GM21737 (cell line): ENCODE measurements around the gene PREB.
A peak's percentile ranks its signal among the peaks of the same experiment; 100 is the strongest.

Experiments
- ATAC-seq: cut with Tn5 transposase; IDR thresholded peaks from one replicate; pipeline ENCODE4 v1.9.1; 2021; ENCODE audit warnings: mild to moderate bottlenecking, moderate library complexity; ENCODE audit not compliant: unreplicated experiment

The PREB gene

DNA sequence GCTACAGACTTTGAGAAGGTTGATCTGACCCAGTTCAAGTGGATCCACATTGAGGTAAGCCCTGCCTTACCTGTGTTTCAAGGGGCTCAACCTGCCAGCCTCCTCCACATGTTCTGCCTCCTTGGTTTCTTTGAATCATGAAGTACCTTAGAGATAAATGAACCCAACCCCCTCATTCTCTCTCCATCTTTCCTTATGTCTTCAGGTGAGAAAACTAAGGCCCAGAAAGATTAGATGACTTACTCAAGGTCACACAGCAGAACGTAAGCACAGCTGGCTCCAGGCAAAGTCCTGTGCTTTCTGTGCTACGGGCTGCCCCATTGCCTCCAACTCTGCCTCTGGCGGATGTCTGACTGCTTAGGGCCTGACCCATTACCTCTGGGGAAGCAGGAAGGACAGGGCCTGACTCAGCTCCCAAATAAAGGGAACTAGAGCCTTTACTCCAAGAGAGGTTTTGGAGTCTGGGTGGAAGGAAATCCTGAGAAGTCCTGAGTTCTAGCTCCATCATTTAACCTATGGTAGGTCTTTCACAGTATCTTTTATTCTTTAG is 37.6 kb downstream of the PREB start:
- no peak for ATAC-seq

DNA sequence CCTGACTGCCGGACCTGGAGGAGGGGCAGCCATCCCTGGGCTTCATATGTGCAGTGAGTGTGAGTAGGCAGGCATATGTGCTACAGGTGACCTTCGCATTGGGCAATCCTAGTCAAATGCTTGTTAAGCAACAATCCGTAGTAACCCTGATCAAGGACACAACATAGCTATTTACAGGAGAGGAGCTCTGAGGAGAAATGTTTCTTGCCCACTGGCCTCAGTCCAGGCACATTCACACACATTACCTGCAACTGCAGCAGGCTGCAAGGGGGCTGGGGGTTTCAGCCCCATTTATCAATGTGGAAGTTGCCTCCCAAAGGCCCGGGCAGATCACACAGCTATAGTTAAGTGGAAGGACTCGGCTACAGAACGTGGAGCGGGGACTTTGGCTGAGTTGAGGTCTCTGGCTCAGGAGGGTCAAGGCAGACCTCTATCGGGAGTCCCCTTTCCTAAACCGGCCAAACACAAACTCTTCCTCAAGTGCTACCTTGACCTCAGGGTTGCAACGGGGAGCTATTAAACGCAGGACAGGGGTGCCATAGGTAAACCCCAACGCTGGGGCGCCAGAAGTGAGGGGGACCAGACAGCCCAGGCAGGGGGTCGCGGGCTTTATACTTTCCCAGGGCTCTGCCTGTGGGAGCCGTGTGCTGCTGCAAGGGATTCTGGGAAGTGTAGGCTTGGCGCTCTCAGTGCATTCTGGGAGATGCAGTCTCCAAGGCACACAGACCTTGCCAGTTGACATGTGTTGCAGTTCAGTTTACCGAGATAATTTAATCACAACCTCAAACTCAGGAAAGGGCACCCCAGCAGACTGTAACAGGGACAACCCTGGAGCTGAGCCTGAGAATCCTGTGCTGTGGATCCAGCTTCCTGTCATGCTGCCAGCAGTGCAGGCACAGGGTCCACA is 38.4 kb downstream of the PREB start:
- ATAC-seq, result no peak

DNA sequence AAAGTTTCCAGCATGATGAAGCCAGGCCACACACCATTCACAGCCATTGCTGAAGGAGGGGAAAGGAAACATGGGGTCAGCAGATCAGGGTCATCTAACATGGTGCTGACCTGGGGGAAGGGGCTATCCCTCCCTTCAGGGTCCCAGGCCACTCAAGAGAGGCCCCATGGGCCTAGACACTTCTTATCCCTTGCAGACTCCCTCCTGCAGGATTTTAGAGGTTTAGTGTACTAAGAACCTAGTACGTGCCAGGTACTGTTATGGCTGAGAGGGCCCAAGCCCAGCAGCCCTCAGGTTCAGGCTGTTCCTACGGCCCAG is 39.0 kb downstream of the PREB start:
- ATAC-seq, result no peak

DNA sequence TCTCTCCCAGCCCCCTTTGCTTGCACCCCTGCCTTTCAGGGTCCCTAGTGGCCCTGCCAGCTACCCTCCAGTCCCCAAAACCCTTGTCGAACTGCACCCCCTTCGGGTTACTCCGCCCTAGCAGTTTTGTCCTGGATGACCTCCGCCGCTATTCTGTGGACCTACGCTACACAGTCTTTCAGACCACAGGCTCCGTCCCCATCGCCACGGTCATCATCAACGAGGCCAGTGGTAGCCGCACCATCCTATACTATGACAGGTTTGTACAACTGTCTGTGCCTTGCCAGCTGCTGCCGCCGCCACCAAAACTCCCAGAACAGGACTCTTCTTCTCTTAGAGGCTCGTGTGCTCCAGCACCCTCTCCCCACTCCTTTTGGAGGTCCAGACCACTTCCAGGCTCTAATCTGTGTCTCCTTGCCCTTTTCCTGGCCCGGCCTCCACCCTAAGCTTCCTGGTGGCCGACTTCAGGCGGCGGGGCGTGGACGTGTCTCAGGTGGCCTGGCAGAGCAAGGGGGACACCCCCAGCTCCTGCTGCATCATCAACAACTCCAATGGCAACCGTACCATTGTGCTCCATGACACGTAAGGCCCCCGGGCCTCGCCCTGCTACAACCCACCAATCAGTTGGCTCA is 40.0 kb downstream of the PREB start:
- ATAC-seq, result no peak

DNA sequence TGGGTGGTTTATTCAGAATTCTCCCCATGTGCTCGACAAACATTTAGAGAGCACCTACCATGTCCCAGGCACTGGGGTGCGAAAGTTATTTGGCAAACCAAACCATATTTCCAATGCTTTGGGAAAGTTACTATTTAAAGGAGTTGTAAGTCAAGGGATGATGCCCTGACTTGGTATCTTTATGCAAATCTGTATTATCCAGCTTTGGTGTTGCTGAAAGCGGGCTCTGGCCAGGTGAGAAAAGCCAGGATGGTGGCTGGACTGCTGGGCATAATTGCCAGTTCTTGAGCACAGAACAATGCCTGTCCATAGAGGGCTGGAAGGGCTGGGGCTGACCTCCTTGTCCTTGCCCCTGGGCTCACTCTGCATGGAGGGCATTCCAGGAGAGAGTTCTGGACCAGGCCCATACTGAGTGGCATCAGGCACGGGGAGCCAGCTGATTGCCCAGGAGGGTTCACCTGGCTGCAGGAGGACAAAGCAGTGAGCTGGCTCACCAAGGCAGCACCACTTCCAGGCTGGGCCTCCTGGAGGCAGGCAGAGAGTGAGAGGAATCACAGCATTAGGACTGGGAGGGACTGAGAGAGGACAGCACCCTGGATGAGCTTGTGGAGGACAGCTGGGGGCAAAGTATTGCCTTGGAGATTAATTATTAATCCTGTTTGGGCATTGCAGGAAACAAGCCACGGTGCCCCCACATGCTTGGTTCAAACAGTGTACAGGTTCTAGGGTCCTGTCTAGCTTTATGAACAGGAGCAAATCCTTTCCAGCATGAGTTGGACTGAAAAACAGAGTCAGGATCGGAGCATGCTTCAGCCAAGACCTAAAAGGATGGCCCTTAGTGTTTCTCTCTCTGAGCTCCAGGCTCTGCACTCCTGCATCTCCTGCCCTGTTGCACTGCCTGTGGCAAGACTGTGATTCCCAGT is 40.7 kb downstream of the PREB start:
- no peak for ATAC-seq

DNA sequence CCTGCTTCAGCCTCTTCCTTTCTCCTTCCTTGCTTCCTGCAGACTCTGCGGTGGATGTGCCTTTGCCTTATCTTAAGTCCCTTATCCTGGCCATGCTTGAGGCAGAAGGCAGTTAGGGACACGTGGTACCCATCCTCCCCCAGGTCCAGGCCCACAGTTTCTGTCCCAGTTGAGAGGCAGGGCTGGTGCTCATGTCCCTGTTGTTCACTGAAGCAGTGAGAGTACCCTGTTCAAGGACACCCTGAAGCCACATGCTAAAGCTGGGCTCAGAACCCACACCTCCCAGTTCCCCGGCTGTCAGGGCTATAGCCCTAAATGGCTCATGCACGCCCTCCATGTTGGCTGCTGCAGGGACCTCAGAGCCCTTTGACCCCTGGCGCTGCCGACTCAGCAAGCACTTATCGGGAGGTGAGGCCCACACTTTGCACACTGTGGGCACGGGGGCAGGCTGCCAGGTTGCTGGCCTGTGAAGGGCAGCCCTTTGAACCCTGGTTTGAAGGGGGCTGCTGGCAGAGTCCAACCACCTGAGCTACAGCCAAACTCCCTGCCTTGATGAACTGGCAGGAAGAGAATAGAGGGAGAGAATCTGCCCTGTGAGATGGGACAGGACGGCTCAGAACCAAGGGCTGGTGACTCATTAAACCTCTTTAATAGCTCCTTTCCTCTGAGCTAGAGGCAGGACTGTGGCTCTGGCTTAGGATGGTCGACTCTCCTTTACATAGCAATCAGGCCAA is 41.6 kb downstream of the PREB start:
- no peak for ATAC-seq

DNA sequence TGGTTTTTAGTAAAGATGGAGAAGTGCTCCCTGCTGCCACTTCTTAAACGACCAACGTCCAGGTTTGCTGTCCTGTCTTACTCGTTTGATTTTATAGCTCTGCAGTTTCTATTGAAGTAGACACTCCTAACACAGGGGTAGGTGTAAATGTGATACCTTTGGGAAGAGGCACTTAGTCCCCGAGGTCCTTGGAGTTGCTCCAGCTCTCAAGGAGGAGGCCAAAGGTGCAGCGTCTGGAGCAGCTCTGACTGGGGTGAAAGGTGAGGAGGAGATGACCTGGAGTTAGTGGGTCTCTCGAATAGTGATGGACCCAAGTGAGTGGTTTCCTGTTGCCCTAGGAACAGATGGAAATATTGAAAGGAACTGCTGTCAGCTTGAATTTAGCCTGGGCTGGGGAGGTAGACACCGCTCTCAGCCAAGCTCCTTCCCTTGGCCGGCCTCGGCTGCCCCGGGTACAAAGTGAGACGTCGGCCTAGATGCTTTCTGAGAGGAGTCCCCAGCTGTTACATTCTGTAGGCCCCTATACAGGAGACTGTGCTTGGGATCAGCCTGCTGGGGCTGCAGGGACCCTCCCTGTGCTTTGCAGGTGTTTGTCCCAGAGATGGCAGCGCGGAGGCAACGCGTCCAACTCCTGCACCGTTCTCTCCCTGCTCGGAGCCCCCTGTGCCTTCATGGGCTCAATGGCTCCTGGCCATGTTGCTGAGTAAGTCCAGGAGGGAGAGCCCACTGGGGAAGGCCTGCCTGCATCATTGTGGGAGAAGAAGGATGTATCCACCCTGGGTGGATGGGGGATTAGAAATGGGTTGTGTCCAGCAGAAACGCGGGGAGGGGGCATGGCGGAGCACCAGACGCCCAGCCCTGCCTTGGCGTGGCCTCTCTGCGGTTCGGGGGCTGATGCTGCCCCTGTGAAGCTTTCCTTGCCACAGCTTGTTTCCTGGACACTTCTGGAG is 42.4 kb downstream of the PREB start:
- no peak for ATAC-seq

DNA sequence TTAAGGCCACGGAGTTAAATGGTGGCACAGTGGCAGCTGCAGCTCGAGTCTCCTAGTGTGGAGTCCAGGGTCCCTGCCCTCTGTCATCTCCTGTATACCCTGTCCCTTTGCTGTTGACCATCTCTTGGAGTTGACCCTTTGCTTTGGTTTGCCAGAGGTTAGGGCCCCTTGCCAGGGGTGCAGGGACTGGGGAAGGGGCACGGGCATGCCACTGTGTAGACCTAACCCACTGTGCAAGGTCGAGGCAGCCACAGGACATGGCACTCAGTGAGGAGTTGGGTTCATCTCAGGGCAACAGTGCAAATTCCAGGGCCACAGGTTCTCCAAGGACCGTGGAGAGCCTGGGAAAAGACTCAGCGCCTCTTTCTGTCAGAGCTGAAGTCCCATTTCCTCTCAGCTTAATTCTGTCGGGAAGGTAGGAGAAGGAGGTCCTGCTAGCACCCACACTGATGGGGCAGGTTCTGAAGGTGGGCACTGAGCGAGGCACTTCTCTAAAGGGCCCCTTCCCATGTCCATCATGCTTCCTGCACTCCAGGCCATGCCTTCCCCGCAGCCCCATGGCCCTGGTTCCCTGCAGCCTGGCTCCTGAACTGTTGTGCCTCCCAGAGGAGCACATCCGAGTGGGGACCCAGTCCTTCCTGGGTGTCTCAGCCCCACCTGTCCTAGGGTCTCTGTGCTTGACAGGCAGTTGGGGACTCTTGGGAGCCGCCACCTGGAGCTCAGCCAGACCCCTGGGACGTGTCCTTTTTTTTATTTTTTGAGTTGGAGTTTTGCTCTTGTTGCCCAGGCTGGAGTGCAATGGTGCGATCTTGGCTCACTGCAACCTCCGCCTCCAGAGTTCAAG is 45.1 kb downstream of the PREB start:
- ATAC-seq, result no peak

DNA sequence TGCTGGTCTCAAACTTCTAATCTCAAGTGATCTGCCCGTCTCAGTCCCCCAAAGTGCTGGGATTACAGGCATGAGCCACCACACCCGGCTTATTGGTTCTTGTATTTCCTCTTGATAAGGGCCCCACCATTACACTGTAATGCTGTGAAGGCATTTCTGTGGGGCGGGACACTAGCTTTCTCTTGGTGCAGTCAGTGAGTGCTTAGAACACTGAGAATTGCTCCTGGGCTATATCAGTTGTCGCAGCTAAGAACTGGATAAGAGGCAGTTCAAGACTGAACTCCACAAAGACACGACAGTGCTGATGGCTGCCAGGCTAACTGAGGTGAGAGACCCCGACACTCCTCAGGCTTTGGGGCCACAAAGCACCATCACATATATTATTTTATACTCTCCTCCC is 45.8 kb downstream of the PREB start:
- ATAC-seq, result no peak

DNA sequence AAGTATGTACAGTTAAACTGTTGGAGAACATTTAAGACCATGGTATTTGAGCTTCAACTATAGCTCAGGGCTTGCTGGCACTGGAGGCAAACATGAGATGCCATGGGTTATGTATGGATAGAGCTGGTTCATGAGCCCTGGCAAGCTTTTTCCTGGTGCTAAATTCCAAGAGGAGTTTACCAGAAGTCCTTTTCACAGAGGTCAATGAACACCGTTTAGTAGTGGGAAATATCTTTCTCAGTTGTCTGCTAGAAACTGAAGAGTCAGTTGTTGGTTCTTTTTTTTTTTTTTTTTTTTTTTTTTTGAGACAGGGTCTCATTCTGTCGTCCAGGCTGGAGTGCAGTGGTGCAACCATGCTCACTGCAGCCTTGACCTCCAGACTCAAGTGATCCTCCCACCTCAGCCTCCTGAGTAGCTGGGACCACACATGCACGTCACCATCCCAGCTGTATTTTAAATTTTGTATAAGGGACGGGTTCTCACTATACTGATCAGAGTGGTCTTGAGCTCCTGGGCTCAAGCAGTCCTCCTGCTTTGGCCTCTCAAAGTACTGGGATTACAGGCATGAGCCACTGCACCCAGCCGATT is 46.5 kb downstream of the PREB start:
- no peak for ATAC-seq

DNA sequence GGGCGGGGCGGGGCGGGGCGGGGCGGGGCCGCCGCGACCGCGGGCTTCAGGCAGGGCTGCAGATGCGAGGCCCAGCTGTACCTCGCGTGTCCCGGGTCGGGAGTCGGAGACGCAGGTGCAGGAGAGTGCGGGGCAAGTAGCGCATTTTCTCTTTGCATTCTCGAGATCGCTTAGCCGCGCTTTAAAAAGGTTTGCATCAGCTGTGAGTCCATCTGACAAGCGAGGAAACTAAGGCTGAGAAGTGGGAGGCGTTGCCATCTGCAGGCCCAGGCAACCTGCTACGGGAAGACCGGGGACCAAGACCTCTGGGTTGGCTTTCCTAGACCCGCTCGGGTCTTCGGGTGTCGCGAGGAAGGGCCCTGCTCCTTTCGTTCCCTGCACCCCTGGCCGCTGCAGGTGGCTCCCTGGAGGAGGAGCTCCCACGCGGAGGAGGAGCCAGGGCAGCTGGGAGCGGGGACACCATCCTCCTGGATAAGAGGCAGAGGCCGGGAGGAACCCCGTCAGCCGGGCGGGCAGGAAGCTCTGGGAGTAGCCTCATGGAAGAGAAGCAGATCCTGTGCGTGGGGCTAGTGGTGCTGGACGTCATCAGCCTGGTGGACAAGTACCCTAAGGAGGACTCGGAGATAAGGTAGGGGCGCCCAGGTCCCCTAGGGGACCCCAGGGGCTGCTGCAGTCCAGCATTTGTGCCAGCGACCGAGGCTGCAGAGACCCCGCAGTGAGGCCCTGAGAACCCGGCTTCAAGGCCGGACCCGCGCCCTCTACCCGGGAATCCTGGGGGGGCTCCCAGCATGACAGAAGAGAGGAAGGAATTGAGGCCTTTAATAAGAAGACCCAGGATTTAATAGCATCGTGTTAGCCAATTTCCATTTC is 47.5 kb downstream of the PREB start, which contains the start of gene KHK:
KHK (plus strand) TSS at position 49 of the 870 bp plus-strand sequence; CDS start at position 537, 488 bp downstream.
- ATAC-seq, result peak; percentile 7

DNA sequence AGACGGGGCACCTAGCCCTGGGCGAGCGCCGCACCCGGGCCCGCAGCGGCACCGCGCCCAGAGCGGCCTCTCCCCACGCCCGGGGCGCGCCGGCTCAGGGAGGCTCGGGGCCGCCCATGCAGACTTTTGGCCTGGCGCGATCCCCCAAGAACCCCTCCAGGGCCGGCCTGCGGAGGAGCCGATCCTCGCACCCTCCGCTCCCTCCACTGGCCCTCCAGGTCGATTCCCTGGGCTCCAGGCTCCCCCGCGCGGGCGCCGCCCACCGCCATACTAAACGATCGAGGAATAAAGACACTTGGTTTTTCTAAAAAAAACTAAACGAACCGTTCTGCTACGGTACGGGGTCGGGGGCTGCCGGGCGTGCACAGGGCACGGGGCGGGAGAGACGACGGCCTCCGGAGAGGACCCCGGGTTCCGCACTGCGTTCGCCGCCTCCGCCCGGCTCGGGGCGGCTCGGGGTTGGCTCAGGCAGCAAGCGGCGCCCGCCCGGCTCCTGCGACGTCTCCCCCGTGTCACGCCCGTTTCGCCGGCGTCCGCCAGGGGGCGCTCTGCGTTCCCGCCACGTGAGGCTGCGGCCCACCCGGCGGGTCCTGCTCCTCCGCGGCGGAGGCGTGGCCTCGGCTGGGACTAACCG is 48.2 kb downstream of the PREB start:
- ATAC-seq, result peak; percentile 68

DNA sequence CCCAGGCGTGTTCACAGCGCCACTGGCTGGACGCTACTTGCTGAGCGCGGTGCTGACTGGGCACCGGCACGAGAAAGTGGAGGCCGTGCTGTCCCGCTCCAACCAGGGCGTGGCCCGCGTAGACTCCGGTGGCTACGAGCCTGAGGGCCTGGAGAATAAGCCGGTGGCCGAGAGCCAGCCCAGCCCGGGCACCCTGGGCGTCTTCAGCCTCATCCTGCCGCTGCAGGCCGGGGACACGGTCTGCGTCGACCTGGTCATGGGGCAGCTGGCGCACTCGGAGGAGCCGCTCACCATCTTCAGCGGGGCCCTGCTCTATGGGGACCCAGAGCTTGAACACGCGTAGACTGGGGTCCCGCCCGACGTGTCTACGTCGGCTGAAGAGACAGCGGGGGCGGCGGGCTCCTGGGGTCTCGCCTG is 48.8 kb downstream of the PREB start:
- ATAC-seq, result peak; percentile 11

DNA sequence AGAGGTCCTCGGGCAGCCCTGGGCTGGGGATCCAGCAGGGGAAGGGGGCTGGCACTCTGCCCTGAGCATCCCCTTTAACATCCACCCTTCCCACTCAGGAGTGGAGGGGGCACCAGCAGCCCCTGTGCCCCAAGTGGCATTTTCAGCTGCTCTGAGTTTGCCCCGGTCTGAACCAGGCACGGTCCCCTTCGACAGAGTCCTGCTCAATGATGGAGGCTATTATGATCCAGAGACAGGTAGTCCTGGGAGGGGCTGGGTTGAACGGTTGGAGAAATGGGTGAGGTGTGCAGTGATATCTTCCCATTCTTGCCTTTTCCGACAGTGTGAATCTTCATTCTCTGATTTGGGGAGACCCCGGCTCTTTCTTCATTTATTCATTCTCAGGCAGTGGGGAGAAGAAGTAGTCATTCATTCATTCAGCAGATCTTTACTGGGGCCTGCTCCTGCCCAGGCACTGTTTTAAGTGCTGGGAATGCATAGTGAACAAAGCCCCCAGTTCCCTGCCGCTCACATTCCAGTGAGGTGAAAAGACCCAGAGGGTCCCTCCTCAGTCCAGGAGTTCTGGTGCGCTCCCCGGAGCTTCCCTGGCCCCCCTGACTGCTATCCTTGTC is 49.3 kb downstream of the PREB start:
- ATAC-seq, result no peak

DNA sequence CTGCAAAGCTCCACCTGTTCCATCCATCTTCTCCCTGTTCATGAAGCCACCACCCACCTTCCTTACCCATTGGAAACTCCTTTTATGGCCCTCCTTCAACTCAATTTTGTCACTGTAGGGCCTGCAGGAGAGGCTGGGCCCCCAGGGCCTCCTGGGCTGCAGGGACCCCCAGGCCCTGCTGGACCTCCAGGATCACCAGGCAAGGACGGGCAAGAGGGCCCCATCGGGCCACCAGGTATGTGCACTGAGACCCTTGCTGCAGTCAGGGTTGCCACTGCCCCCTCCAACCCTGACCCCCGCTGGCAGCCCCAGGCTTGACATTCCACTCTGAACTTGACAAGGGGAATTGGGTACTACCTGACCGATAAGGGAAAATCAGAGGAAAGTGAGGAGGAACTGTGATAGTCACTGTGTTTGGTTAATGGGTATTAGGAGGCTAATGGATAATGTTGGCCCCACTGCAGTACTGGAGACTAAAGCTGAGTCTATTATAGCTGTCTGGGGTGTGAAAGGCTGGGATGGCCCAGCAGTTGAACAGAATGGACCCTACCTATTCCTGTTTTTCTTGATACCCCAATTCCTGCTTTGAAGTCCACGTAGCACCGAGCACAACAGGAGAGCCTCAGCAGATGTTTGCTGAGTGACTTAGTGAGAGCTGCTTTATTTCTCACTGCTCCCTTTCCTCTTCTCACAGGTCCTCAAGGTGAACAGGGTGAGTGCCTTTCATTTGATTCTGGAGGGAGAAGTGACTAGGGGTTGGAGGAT is 50.0 kb downstream of the PREB start:
- ATAC-seq, result no peak
